ENCODE measurements around the gene MINAR1.

Gene MINAR1

DNA sequence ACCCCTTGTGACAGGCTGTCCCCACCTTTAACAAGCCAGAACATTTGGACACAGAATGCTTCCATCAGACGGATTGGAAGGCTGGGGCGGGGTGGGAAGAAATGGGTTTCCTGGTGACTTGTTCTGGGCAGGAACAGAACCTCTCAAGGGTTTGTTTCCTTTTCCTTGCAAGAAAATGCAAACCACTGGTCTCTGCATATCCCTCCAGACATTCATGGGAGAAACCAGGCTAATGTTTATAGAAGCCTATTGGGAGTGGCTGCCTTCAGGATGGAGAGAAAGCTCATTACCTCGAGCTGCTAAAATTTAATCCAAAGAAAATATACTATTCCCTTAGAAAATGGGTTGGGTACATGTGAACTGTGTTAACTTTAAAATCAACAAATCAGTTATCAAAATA is 21.9 kb downstream of the MINAR1 start:
- H3K9me3 ChIP-seq (ENCODE audit: insufficient read depth, low read depth, low read length) = no peaks in the 10 kb centered on the region
- no peak overlapping the region for H3K4me2 ChIP-seq (ENCODE audit: low read depth, low read length, poor library complexity, severe bottlenecking)
- no peak overlapping the region for H3K4me3 ChIP-seq (ENCODE audit: low read length, poor library complexity, severe bottlenecking)
- no peak overlapping the region for H3K9ac ChIP-seq (ENCODE audit: low read depth, low read length, poor library complexity, severe bottlenecking)
- H2AFZ ChIP-seq (ENCODE audit: low read length) = no peak overlapping the region
- no peaks in the 10 kb centered on the region for H3K36me3 ChIP-seq (ENCODE audit: insufficient read depth, low read length)
- H3K9me2 ChIP-seq (replicated peaks; ENCODE audit: low read depth, low read length) = no peaks in the 10 kb centered on the region
- no peaks in the 10 kb centered on the region for H3K4me1 ChIP-seq (ENCODE audit: insufficient read depth, low read length, poor library complexity, severe bottlenecking)
- H3K79me2 ChIP-seq (ENCODE audit: insufficient read depth, low read length) = no peaks in the 10 kb centered on the region
- no peaks in the 10 kb centered on the region for H3F3A ChIP-seq (ENCODE audit: low read depth)
- no peaks in the 10 kb centered on the region for H4K20me1 ChIP-seq (ENCODE audit: insufficient read depth, low read length, poor library complexity, severe bottlenecking)
- TF ChIP-seq, protein P1, sequence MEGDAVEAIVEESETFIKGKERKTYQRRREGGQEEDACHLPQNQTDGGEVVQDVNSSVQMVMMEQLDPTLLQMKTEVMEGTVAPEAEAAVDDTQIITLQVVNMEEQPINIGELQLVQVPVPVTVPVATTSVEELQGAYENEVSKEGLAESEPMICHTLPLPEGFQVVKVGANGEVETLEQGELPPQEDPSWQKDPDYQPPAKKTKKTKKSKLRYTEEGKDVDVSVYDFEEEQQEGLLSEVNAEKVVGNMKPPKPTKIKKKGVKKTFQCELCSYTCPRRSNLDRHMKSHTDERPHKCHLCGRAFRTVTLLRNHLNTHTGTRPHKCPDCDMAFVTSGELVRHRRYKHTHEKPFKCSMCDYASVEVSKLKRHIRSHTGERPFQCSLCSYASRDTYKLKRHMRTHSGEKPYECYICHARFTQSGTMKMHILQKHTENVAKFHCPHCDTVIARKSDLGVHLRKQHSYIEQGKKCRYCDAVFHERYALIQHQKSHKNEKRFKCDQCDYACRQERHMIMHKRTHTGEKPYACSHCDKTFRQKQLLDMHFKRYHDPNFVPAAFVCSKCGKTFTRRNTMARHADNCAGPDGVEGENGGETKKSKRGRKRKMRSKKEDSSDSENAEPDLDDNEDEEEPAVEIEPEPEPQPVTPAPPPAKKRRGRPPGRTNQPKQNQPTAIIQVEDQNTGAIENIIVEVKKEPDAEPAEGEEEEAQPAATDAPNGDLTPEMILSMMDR (conservative IDR thresholded peaks at IDR 0.05; ENCODE audit: low read length) = no peak
- TF ChIP-seq EZH2phosphoT487 (IDR thresholded peaks at IDR 0.05; ENCODE audit: borderline replicate concordance) = no peak
- H3K27me3 ChIP-seq (ENCODE audit: insufficient read depth, low read length, poor library complexity, severe bottlenecking) = no peaks in the 10 kb centered on the region

DNA sequence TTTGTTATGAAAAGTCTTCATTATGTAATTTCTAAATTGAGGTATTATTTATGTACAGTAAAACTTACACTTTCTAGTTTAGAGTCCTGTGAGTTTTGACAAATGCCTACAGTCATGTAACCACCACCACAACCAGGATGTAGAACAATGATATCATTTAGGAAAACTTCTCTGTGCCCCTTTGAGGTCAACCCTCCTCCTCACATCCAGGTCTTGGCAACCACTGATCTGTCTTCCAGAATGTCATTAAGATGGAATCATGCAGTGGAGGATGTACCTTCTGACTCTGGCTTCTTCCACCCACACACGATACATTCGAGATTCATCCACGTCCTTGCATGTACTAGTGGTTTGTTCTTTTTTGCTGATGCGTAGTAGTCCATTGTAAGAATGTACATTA is 23.2 kb downstream of the MINAR1 start:
- no peaks in the 10 kb centered on the region for H3K79me2 ChIP-seq (ENCODE audit: insufficient read depth, low read length)
- H3K4me1 ChIP-seq (ENCODE audit: insufficient read depth, low read length, poor library complexity, severe bottlenecking) = no peaks in the 10 kb centered on the region
- no peak overlapping the region for H2AFZ ChIP-seq (ENCODE audit: low read length)
- no peak overlapping the region for H3K4me3 ChIP-seq (ENCODE audit: low read length, poor library complexity, severe bottlenecking)
- TF ChIP-seq, protein P1 (conservative IDR thresholded peaks at IDR 0.05; ENCODE audit: low read length) = no peak
- no peak for TF ChIP-seq EZH2phosphoT487 (IDR thresholded peaks at IDR 0.05; ENCODE audit: borderline replicate concordance)
- H3K9me2 ChIP-seq (replicated peaks; ENCODE audit: low read depth, low read length) = no peaks in the 10 kb centered on the region
- no peaks in the 10 kb centered on the region for H3K27me3 ChIP-seq (ENCODE audit: insufficient read depth, low read length, poor library complexity, severe bottlenecking)
- H4K20me1 ChIP-seq (ENCODE audit: insufficient read depth, low read length, poor library complexity, severe bottlenecking) = no peaks in the 10 kb centered on the region
- no peak overlapping the region for H3K4me2 ChIP-seq (ENCODE audit: low read depth, low read length, poor library complexity, severe bottlenecking)
- no peaks in the 10 kb centered on the region for H3K9me3 ChIP-seq (ENCODE audit: insufficient read depth, low read depth, low read length)
- H3K36me3 ChIP-seq (ENCODE audit: insufficient read depth, low read length) = no peaks in the 10 kb centered on the region
- no peak overlapping the region for H3K9ac ChIP-seq (ENCODE audit: low read depth, low read length, poor library complexity, severe bottlenecking)
- H3F3A ChIP-seq (ENCODE audit: low read depth) = no peaks in the 10 kb centered on the region

DNA sequence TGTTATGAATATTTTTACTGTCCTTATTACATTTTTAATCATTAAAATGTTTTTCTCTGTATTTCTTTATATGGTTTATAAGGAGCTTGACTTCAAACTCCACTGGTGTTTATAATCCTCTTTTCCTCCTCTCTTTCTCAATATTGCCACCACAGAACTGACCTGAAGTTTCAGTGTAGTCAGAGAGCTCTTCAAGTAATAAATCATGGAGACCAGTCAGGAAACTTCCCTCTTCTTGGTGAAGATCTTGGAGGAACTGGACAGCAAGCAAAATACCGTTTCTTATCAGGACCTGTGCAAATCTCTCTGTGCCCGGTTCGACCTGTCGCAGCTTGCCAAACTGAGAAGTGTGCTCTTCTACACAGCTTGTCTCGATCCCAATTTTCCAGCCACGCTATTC is 23.8 kb downstream of the MINAR1 start:
- Histone ChIP-seq H3F3A (ENCODE audit: low read depth) (no peaks in the 10 kb centered on the region), H3K36me3 (ENCODE audit: insufficient read depth, low read length) (no peaks in the 10 kb centered on the region), H3K9ac (ENCODE audit: low read depth, low read length, poor library complexity, severe bottlenecking) (no peak overlapping the region), H3K4me2 (ENCODE audit: low read depth, low read length, poor library complexity, severe bottlenecking) (no peak overlapping the region), H3K79me2 (ENCODE audit: insufficient read depth, low read length) (no peaks in the 10 kb centered on the region), H3K9me3 (ENCODE audit: insufficient read depth, low read depth, low read length) (no peaks in the 10 kb centered on the region), H3K4me1 (ENCODE audit: insufficient read depth, low read length, poor library complexity, severe bottlenecking) (no peaks in the 10 kb centered on the region), H2AFZ (ENCODE audit: low read length) (no peak overlapping the region), H3K27me3 (ENCODE audit: insufficient read depth, low read length, poor library complexity, severe bottlenecking) (no peaks in the 10 kb centered on the region), H3K4me3 (ENCODE audit: low read length, poor library complexity, severe bottlenecking) (no peak overlapping the region), H4K20me1 (ENCODE audit: insufficient read depth, low read length, poor library complexity, severe bottlenecking) (no peaks in the 10 kb centered on the region), H3K9me2 (replicated peaks; ENCODE audit: low read depth, low read length) (no peaks in the 10 kb centered on the region)
- no peak for TF ChIP-seq EZH2phosphoT487 (IDR thresholded peaks at IDR 0.05; ENCODE audit: borderline replicate concordance)
- TF ChIP-seq, protein P1 (conservative IDR thresholded peaks at IDR 0.05; ENCODE audit: low read length) = no peak
